ENCODE results near the gene NXN.
"Not testable (repeated sequence)": the region's sequence is repeated elsewhere in the genome, so short reads cannot be mapped to it uniquely, and the experiment has no call there.

The NXN gene

GRCh38 chr17:752002-752619 is 227.5 kb downstream of the NXN start, which contains the start of gene GEMIN4:
Gene GEMIN4, minus strand, starts transcription at chr17:752264. Its CDS starts 122 bp downstream, at chr17:752142.
- peak; percentile 95 for DNase-seq

DNA sequence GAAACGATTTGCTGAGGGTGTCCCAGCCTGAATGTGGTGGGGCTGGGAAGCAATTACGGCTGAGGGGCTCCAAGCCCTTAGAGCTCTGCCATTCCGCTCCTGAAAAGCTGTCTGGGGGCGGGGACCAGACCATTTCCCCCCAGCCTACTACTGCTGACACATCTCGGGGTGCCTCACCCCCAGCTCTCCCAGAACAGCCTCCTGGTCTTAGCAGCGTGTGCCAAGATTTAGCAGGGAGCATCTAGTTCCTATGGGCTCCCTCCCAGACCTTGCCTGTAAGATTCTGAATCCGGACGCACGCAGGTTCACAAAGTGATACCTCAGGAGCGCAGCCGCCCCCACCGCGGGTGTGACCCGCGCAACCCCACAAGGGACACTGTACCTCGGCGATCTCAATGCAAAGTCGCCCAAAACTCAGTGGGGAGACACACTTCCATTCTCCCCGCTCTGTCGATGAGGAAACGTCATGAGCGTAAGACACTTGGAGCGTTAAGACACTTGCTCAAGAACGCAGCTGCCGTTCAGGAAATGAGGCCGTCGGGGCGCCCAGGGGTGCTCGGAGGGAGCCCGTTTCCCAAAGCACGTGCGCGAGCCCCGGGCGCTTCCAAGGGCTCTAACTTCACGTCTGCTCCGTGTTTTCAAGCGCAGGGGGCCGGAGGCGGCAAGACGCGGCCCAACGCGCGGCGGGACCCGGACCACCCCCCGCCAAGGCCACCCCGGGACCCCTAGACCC is 228.1 kb downstream of the NXN start:
- DNase-seq, result peak; percentile 63

DNA sequence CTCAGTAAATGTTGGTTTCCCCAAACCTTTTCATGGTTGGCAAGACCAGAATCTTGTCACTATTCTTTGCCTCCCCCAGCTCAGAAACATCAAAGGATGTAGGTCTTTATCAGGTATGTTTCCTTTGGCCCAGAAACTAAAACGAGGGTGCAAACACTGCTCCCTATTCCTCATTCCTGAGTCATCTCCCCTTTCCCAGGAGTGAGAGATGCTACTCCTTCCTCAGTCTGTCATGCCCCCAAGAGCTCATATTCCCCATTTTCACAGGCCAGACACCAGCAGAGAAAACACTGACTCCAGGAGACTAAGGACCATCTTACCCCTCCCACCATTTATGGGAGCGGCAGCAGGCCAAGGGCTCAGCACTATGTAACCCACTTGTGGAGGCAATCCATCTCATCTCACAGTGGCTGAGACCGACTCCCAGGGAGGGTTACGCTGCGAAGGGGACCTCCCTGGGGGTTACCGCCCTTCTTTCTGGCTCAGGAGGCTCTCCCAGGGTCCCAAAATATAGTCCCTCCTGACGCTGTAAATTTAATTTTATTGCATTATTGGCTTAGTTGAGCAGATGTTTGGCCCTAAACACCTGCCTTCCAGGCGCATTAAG is 229.0 kb downstream of the NXN start:
- no peak for DNase-seq

- DNase-seq, result not testable (repeated sequence)
These were observed 230.2 kb downstream of the NXN start for GRCh38 chr17:749359-749758.
